ENCODE measurements around the gene NXF3.

- TF ChIP-seq CTCF (IDR thresholded peaks at IDR 0.05) = no peak
- no peak for TF ChIP-seq ZFX (IDR thresholded peaks at IDR 0.05; ENCODE audit: borderline replicate concordance)
Observed at GRCh38 chrX:103092942-103093341, at the start of gene NXF3.
